ENCODE measurements around the gene NR5A2.

Gene NR5A2

DNA sequence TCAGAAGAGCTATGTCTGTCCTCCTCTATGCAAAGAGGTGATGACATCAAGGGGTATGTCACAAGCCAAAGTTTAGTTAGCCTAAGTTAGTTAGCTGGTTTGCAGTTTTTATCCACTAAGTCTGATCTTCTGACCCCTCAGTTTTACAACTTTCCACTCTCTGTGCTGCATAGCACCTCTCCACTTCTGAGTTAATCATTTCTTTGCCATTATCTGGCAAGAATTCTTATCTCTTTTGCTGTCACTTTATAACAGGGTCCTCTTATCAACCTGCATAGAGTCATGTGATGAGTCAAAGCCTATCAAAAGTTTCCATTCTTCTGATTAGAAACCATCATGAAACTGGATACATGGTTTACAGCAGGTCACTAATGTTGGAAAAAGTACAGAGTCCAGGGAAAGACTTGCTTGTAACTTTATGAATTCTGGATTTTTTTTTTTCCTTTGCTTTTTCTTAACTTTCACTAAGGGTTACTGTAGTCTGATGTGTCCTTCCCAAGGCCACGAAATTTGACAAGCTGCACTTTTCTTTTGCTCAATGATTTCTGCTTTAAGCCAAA lies at the start of gene NR5A2:
Gene NR5A2, plus strand, starts transcription at position 447 of the 560 bp plus-strand sequence. CDS start 138 bp downstream, outside the sequence.
- H3K27me3 ChIP-seq (ENCODE audit: control insufficient read depth in 5 of 5, insufficient read depth in 4 of 5, low read length in 5 of 5) = peaks cover 9 to 30% (median 22%) of the 10 kb centered on the region in 5 donors
- H3K9ac ChIP-seq (ENCODE audit: low read length in 5 of 5) = no peak within 1 kb of the TSS
- H3K4me3 ChIP-seq (ENCODE audit: low read depth in 1 of 5, low read length in 5 of 5) = peak within 1 kb of the TSS in 2 of 5 donors; percentile 75 to 83
- peaks cover 0 to 16% (median 11%) of the 10 kb centered on the region in 5 donors for H3K4me1 ChIP-seq (ENCODE audit: control insufficient read depth in 5 of 5, insufficient read depth in 5 of 5, low read length in 5 of 5)
- H3K9me3 ChIP-seq (ENCODE audit: control insufficient read depth in 5 of 5, low read length in 5 of 5) = no peaks in the 10 kb centered on the region
- H3K36me3 ChIP-seq (ENCODE audit: control insufficient read depth in 5 of 5, insufficient read depth in 5 of 5, low read length in 5 of 5) = no peaks in the 10 kb centered on the region
- H3K27ac ChIP-seq (ENCODE audit: low read depth, low read length) = no peak within 1 kb of the TSS

DNA sequence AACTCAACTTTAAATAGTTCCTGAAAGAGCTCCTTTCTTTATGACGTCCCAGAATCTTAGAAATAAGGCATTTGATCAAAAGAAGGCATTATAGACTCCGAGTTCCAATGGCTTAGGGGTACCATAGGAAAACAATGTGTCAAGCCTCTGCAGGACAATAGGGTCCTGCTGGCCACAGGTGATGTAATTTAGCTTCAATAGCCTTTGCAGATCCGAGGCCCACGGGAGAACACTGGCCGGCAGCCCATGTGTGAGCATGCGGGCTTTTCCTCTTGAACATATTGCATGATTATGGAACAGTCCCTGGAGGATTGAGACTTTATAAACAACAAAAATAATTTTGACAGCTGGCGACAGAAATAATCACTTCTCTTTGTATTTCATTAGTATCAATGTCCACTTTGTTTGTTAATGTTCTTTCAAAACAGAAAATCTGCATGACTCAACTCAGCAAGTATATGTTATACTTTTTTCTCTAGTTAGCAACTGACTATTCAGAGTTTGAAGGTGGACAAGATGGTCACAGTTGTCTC lies 49.0 kb upstream of the NR5A2 start:
- H3K27ac ChIP-seq (ENCODE audit: low read depth, low read length) = no peak overlapping the region
- H3K4me3 ChIP-seq (ENCODE audit: low read depth in 1 of 5, low read length in 5 of 5) = no peak overlapping the region
- no peaks in the 10 kb centered on the region for H3K27me3 ChIP-seq (ENCODE audit: control insufficient read depth in 5 of 5, insufficient read depth in 4 of 5, low read length in 5 of 5)
- H3K4me1 ChIP-seq (ENCODE audit: control insufficient read depth in 5 of 5, insufficient read depth in 5 of 5, low read length in 5 of 5) = peaks cover 0 to 8% (median 3%) of the 10 kb centered on the region in 5 donors
- no peaks in the 10 kb centered on the region for H3K36me3 ChIP-seq (ENCODE audit: control insufficient read depth in 5 of 5, insufficient read depth in 5 of 5, low read length in 5 of 5)
- H3K9ac ChIP-seq (ENCODE audit: low read length in 5 of 5) = no peak overlapping the region
- H3K9me3 ChIP-seq (ENCODE audit: control insufficient read depth in 5 of 5, low read length in 5 of 5) = no peaks in the 10 kb centered on the region

DNA sequence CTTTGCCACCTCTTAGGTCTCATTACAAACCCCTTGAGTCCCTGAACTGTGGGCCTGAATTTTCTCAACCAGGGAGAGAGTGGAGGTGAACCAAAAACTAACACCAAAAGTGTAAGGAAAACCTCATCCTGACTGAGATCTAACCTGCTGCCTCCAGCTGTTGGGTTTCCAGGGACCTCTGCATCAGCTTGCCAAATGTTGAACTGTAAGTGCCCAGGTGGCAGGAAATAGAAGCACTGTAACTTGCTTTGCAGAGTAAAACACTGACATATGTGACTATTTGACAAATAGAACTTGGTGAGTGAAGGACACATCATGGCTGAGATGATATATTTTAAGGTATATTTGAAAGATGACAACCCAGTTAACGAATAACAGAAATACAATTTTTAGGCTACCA lies 48.4 kb upstream of the NR5A2 start:
- H3K27ac ChIP-seq (ENCODE audit: low read depth, low read length) = no peak overlapping the region
- H3K9me3 ChIP-seq (ENCODE audit: control insufficient read depth in 5 of 5, low read length in 5 of 5) = no peaks in the 10 kb centered on the region
- no peaks in the 10 kb centered on the region for H3K36me3 ChIP-seq (ENCODE audit: control insufficient read depth in 5 of 5, insufficient read depth in 5 of 5, low read length in 5 of 5)
- no peaks in the 10 kb centered on the region for H3K27me3 ChIP-seq (ENCODE audit: control insufficient read depth in 5 of 5, insufficient read depth in 4 of 5, low read length in 5 of 5)
- H3K9ac ChIP-seq (ENCODE audit: low read length in 5 of 5) = no peak overlapping the region
- peaks cover 0 to 8% (median 3%) of the 10 kb centered on the region in 5 donors for H3K4me1 ChIP-seq (ENCODE audit: control insufficient read depth in 5 of 5, insufficient read depth in 5 of 5, low read length in 5 of 5)
- no peak overlapping the region for H3K4me3 ChIP-seq (ENCODE audit: low read depth in 1 of 5, low read length in 5 of 5)

- no peaks in the 10 kb centered on the region for H3K9me3 ChIP-seq (ENCODE audit: control insufficient read depth in 5 of 5, low read length in 5 of 5)
- H3K27me3 ChIP-seq (ENCODE audit: control insufficient read depth in 5 of 5, insufficient read depth in 4 of 5, low read length in 5 of 5) = no peaks in the 10 kb centered on the region
- H3K36me3 ChIP-seq (ENCODE audit: control insufficient read depth in 5 of 5, insufficient read depth in 5 of 5, low read length in 5 of 5) = no peaks in the 10 kb centered on the region
- H3K27ac ChIP-seq (ENCODE audit: low read depth, low read length) = no peak overlapping the region
- H3K4me1 ChIP-seq (ENCODE audit: control insufficient read depth in 5 of 5, insufficient read depth in 5 of 5, low read length in 5 of 5) = peaks cover 0 to 8% (median 3%) of the 10 kb centered on the region in 5 donors
- no peak overlapping the region for H3K9ac ChIP-seq (ENCODE audit: low read length in 5 of 5)
- H3K4me3 ChIP-seq (ENCODE audit: low read depth in 1 of 5, low read length in 5 of 5) = no peak overlapping the region
Observed at GRCh38 chr1:199981584-199981983, 45.9 kb upstream of the NR5A2 start.

GRCh38 chr1:199982606-199983005 lies 44.9 kb upstream of the NR5A2 start:
- Histone ChIP-seq H3K27ac (ENCODE audit: low read depth, low read length) (no peak overlapping the region), H3K9me3 (ENCODE audit: control insufficient read depth in 5 of 5, low read length in 5 of 5) (no peaks in the 10 kb centered on the region), H3K9ac (ENCODE audit: low read length in 5 of 5) (no peak overlapping the region), H3K4me1 (ENCODE audit: control insufficient read depth in 5 of 5, insufficient read depth in 5 of 5, low read length in 5 of 5) (peaks cover 0 to 8% (median 3%) of the 10 kb centered on the region in 5 donors), H3K36me3 (ENCODE audit: control insufficient read depth in 5 of 5, insufficient read depth in 5 of 5, low read length in 5 of 5) (no peaks in the 10 kb centered on the region), H3K27me3 (ENCODE audit: control insufficient read depth in 5 of 5, insufficient read depth in 4 of 5, low read length in 5 of 5) (no peaks in the 10 kb centered on the region), H3K4me3 (ENCODE audit: low read depth in 1 of 5, low read length in 5 of 5) (no peak overlapping the region)

- Histone ChIP-seq H3K9me3 (ENCODE audit: control insufficient read depth in 5 of 5, low read length in 5 of 5) (no peaks in the 10 kb centered on the region), H3K27ac (ENCODE audit: low read depth, low read length) (no peak overlapping the region), H3K4me3 (ENCODE audit: low read depth in 1 of 5, low read length in 5 of 5) (no peak overlapping the region), H3K27me3 (ENCODE audit: control insufficient read depth in 5 of 5, insufficient read depth in 4 of 5, low read length in 5 of 5) (no peaks in the 10 kb centered on the region), H3K36me3 (ENCODE audit: control insufficient read depth in 5 of 5, insufficient read depth in 5 of 5, low read length in 5 of 5) (no peaks in the 10 kb centered on the region), H3K9ac (ENCODE audit: low read length in 5 of 5) (no peak overlapping the region), H3K4me1 (ENCODE audit: control insufficient read depth in 5 of 5, insufficient read depth in 5 of 5, low read length in 5 of 5) (peaks cover 0 to 6% (median 0%) of the 10 kb centered on the region in 5 donors)
Observed at GRCh38 chr1:199983531-199983930, 44.0 kb upstream of the NR5A2 start.

- H3K27me3 ChIP-seq (ENCODE audit: control insufficient read depth in 5 of 5, insufficient read depth in 4 of 5, low read length in 5 of 5) = no peaks in the 10 kb centered on the region
Observed at GRCh38 chr1:199995096-199995685, 32.3 kb upstream of the NR5A2 start.

GRCh38 chr1:200005165-200005564 lies 22.3 kb upstream of the NR5A2 start:
- H3K4me3 ChIP-seq (ENCODE audit: low read depth in 1 of 5, low read length in 5 of 5) = no peak overlapping the region
- H3K27me3 ChIP-seq (ENCODE audit: control insufficient read depth in 5 of 5, insufficient read depth in 4 of 5, low read length in 5 of 5) = no peaks in the 10 kb centered on the region
- no peaks in the 10 kb centered on the region for H3K36me3 ChIP-seq (ENCODE audit: control insufficient read depth in 5 of 5, insufficient read depth in 5 of 5, low read length in 5 of 5)
- H3K4me1 ChIP-seq (ENCODE audit: control insufficient read depth in 5 of 5, insufficient read depth in 5 of 5, low read length in 5 of 5) = no peaks in the 10 kb centered on the region
- H3K9me3 ChIP-seq (ENCODE audit: control insufficient read depth in 5 of 5, low read length in 5 of 5) = no peaks in the 10 kb centered on the region
- H3K27ac ChIP-seq (ENCODE audit: low read depth, low read length) = no peak overlapping the region
- no peak overlapping the region for H3K9ac ChIP-seq (ENCODE audit: low read length in 5 of 5)

More at GRCh38 chr1:199995096-199995685, 32.3 kb upstream of the NR5A2 start:
- H3K36me3 ChIP-seq (ENCODE audit: control insufficient read depth in 5 of 5, insufficient read depth in 5 of 5, low read length in 5 of 5) = no peaks in the 10 kb centered on the region
- no peak overlapping the region for H3K4me3 ChIP-seq (ENCODE audit: low read depth in 1 of 5, low read length in 5 of 5)
- H3K9ac ChIP-seq (ENCODE audit: low read length in 5 of 5) = no peak overlapping the region
- no peaks in the 10 kb centered on the region for H3K4me1 ChIP-seq (ENCODE audit: control insufficient read depth in 5 of 5, insufficient read depth in 5 of 5, low read length in 5 of 5)
- no peaks in the 10 kb centered on the region for H3K9me3 ChIP-seq (ENCODE audit: control insufficient read depth in 5 of 5, low read length in 5 of 5)
- H3K27ac ChIP-seq (ENCODE audit: low read depth, low read length) = no peak overlapping the region

DNA sequence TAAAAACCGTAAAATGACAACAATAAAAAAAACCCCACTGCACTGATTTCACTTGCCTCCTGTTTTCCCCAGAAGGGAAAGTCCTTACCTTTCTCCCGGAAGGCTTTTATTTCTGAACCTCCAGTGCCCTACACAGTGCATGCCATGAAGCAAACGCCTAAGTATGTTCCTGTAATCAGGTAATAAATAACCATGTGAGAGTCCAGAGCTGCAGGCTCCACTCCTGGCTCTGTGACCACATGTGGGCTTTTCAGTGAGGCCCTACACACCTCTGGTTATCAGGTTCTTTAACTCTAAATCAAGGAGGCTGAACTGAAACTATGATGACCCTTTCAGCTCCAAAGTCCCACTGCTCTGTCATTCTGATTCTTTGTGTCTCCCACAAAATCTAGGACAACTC lies 20.8 kb upstream of the NR5A2 start:
- Histone ChIP-seq H3K4me1 (ENCODE audit: control insufficient read depth in 5 of 5, insufficient read depth in 5 of 5, low read length in 5 of 5) (no peaks in the 10 kb centered on the region), H3K9me3 (ENCODE audit: control insufficient read depth in 5 of 5, low read length in 5 of 5) (no peaks in the 10 kb centered on the region), H3K36me3 (ENCODE audit: control insufficient read depth in 5 of 5, insufficient read depth in 5 of 5, low read length in 5 of 5) (no peaks in the 10 kb centered on the region), H3K4me3 (ENCODE audit: low read depth in 1 of 5, low read length in 5 of 5) (no peak overlapping the region), H3K9ac (ENCODE audit: low read length in 5 of 5) (no peak overlapping the region), H3K27me3 (ENCODE audit: control insufficient read depth in 5 of 5, insufficient read depth in 4 of 5, low read length in 5 of 5) (no peaks in the 10 kb centered on the region), H3K27ac (ENCODE audit: low read depth, low read length) (no peak overlapping the region)

DNA sequence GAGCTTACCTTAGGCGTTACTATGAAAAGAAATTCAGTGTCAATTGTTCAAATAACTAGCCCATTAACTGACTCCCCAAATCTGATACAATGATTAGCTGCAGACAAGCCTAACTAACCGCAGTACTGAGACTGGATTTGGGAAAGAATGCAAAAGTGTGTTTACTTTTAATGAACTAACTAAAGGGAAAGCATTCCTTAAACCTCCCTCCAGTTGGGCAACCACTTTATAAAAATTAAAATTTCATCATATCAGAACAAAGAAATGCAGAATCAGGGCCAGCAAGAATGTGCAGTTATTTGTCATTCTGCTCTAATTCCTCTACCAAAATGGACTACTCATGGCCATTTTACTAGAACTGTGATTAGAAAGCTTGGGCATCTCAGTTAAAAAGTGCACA lies 11.7 kb upstream of the NR5A2 start:
- Histone ChIP-seq H3K36me3 (ENCODE audit: control insufficient read depth in 5 of 5, insufficient read depth in 5 of 5, low read length in 5 of 5) (no peaks in the 10 kb centered on the region), H3K27ac (ENCODE audit: low read depth, low read length) (no peak overlapping the region), H3K27me3 (ENCODE audit: control insufficient read depth in 5 of 5, insufficient read depth in 4 of 5, low read length in 5 of 5) (peaks cover 0 to 7% (median 0%) of the 10 kb centered on the region in 5 donors), H3K4me1 (ENCODE audit: control insufficient read depth in 5 of 5, insufficient read depth in 5 of 5, low read length in 5 of 5) (no peaks in the 10 kb centered on the region), H3K9me3 (ENCODE audit: control insufficient read depth in 5 of 5, low read length in 5 of 5) (no peaks in the 10 kb centered on the region), H3K4me3 (ENCODE audit: low read depth in 1 of 5, low read length in 5 of 5) (no peak overlapping the region), H3K9ac (ENCODE audit: low read length in 5 of 5) (no peak overlapping the region)
